ENCODE data around the gene SVOP. TPM values are rescaled to one million over a fixed set of nuclear protein-coding genes. Genes with fewer than 3 reads are reported as not detected.

Gene SVOP
- total and polyA plus RNA-seq, 2 of the 8 experiments (the other 6 are each of a cell fraction or from before 2014, with no cell fraction given), result 0.06 TPM; not detected in 1

GRCh38 chr12:108915632-108916133 lies 105.2 kb downstream of the SVOP start:
- Histone ChIP-seq H2AFZ (ENCODE audit: low read length) (no peak overlapping the region), H4K8ac (ENCODE audit: extremely low read depth, insufficient read depth, low read length) (peak overlapping the region; percentile 78; the same call in 1 of the 2 replicates), H3K4ac (replicated peaks; ENCODE audit: insufficient read length, low read depth, low read length) (no peak overlapping the region), H4K5ac (ENCODE audit: insufficient read length, low read depth, low read length) (no peak overlapping the region), H3K23me2 (ENCODE audit: low read depth, low read length) (no peaks in the 10 kb centered on the region), H3K4me2 (ENCODE audit: insufficient read depth in 1 of 2, low read depth in 2 of 2, low read length in 2 of 2) (no peak overlapping the region), H3K23ac (ENCODE audit: insufficient read length) (no peak overlapping the region), H4K91ac (replicated peaks; ENCODE audit: insufficient read length, low read length) (no peak overlapping the region), H3K4me3 (ENCODE audit: extremely low read depth in 1 of 4, insufficient read depth in 2 of 4, low read depth in 3 of 4, low read length in 4 of 4) (no peak overlapping the region), H3K79me2 (ENCODE audit: control insufficient read depth in 1 of 2, insufficient read depth in 2 of 2, low read length in 2 of 2) (no peaks in the 10 kb centered on the region), H3K9ac (replicated peaks in 1 of 4; ENCODE audit: extremely low read depth in 1 of 4, low read depth in 3 of 4, low read length in 3 of 4) (no peak overlapping the region), H3K9me3 (ENCODE audit: insufficient read depth in 2 of 2, low read depth in 1 of 2, low read length in 1 of 2) (no peaks in the 10 kb centered on the region), H3K79me1 (ENCODE audit: low read depth, low read length) (no peaks in the 10 kb centered on the region), H3K4me1 (replicated peaks in 1 of 4; ENCODE audit: control insufficient read depth in 3 of 4, insufficient read depth in 4 of 4, low read length in 3 of 4) (no peaks in the 10 kb centered on the region; a peak in 1 of 7 replicates), H3K36me3 (ENCODE audit: control insufficient read depth in 2 of 4, insufficient read depth in 4 of 4, low read length in 3 of 4) (no peaks in the 10 kb centered on the region), H2BK15ac (ENCODE audit: low read length) (no peak overlapping the region), H2AK5ac (ENCODE audit: low read depth, low read length) (no peak overlapping the region), H3K27me3 (replicated peaks in 1 of 4; ENCODE audit: control insufficient read depth in 3 of 4, extremely low read depth in 1 of 4, insufficient read depth in 3 of 4, low read length in 3 of 4) (no peaks in the 10 kb centered on the region), H3K27ac (ENCODE audit: low read depth, low read length) (no peak overlapping the region), H2BK120ac (replicated peaks; ENCODE audit: low read depth, low read length) (no peak overlapping the region), H3K18ac (ENCODE audit: extremely low read depth, low read length) (no peak overlapping the region), H4K20me1 (replicated peaks in 1 of 2; ENCODE audit: control insufficient read depth in 1 of 2, insufficient read depth in 2 of 2, low read length in 2 of 2) (no peaks in the 10 kb centered on the region), H3K14ac (ENCODE audit: insufficient read length) (no peak overlapping the region), H2BK5ac (ENCODE audit: low read depth, low read length) (no peak overlapping the region), H2BK12ac (ENCODE audit: low read depth, low read length) (no peak overlapping the region), H2BK20ac (ENCODE audit: low read length) (no peak overlapping the region), H3K56ac (replicated peaks; ENCODE audit: insufficient read length, low read depth, low read length) (no peak overlapping the region)
- POLR2A ChIA-PET (ENCODE audit: partially characterized antibody), result no interaction called here
- CTCF ChIA-PET (ENCODE audit: partially characterized antibody), result interaction anchor here (1.5 kb wide), 2 partner anchors 30 to 35 kb away, joined by 3 to 4 read pairs; no protein-coding TSS in a partner anchor
- DNase-seq (ENCODE audit: low read depth in 1 of 2, low spot score in 2 of 2) (no peak), FAIRE-seq (no peak)
- 94% methylated on average over 11 of the region's 15 CpGs; no CpG with 5 or more reads in 1 of the 2 experiments for WGBS, 2 experiments (ENCODE audit: extremely low coverage in 1 of 2, insufficient coverage in 1 of 2, insufficient read length in 1 of 2, insufficient replicate concordance in 2 of 2, low coverage in 1 of 2, low lambda C conversion rate in 2 of 2, missing lambda C conversion rate in 1 of 2)
- TF ChIP-seq RAD21 (IDR thresholded peaks at IDR 0.05 in 1 of 2, conservative IDR thresholded peaks at IDR 0.05 in 1 of 2; ENCODE audit: low read depth in 2 of 2, low read length in 2 of 2) (no peak), SIRT6 (IDR thresholded peaks at IDR 0.05; ENCODE audit: low read length) (no peak), TAF1 (IDR thresholded peaks at IDR 0.05; ENCODE audit: low read depth, low read length) (no peak), ZNF274 (IDR thresholded peaks at IDR 0.05; ENCODE audit: borderline replicate concordance, extremely low read depth, low read length) (no peak), MAX (IDR thresholded peaks at IDR 0.05) (no peak), EZH2 (IDR thresholded peaks at IDR 0.05; ENCODE audit: low read depth, low read length, severe bottlenecking) (no peak), ATF3 (IDR thresholded peaks at IDR 0.05; ENCODE audit: insufficient read depth, low read depth, low read length) (no peak), SUZ12 (IDR thresholded peaks at IDR 0.05; ENCODE audit: low read length) (no peak), RBBP5 (IDR thresholded peaks at IDR 0.05; ENCODE audit: borderline replicate concordance, low read depth, low read length) (no peak), BACH1 (IDR thresholded peaks at IDR 0.05; ENCODE audit: low read length) (no peak), SP1 (IDR thresholded peaks at IDR 0.05; ENCODE audit: low read depth, low read length) (no peak), GTF2F1 (IDR thresholded peaks at IDR 0.05; ENCODE audit: borderline replicate concordance, low read depth, low read length) (no peak)
